GM12878 (cell line): Measurements from ENCODE around the gene NFKBIZ. TPM values are rescaled to one million over a fixed set of nuclear protein-coding genes. Genes with fewer than 3 reads are reported as not detected.
A peak's percentile ranks its signal among the peaks of the same experiment; 100 is the strongest.

Experiments used
- ATF7 ChIP-seq: fragments of 450-650 bp; IDR thresholded peaks from 2 replicates; pipeline ENCODE4 v1.6.1; 2016; ENCODE audit warnings: low read depth, mild to moderate bottlenecking
- BACH1 ChIP-seq: fragments of 450-650 bp; IDR thresholded peaks from 2 replicates; pipeline ENCODE4 v1.6.1; 2017; ENCODE audit warnings: mild to moderate bottlenecking, borderline replicate concordance
- CBFB ChIP-seq: IDR thresholded peaks from 2 replicates; pipeline ENCODE4 v1.6.1; 2016; ENCODE audit warnings: antibody characterized with exemption, low read depth
- MXI1 ChIP-seq: fragments of 150-350 bp; IDR thresholded peaks from 2 replicates; pipeline ENCODE4 v1.6.1; 2011; ENCODE audit warnings: low read depth, mild to moderate bottlenecking, inconsistent platforms, low read length, improper control_type of control experiment
- NFIC ChIP-seq: IDR thresholded peaks from 2 replicates; pipeline ENCODE4 v1.6.1; 2012; ENCODE audit warnings: low read depth, mild to moderate bottlenecking, inconsistent platforms, low read length, moderate library complexity
- PAX5 ChIP-seq: IDR thresholded peaks from 2 replicates; pipeline ENCODE4 v1.6.1; 2011; ENCODE audit warnings: low read depth, low read length, borderline replicate concordance
- POLR2AphosphoS5 ChIP-seq: IDR thresholded peaks from 2 replicates; pipeline ENCODE4 v1.6.1; 2011; ENCODE audit warnings: mild to moderate bottlenecking, low read length, inconsistent platforms
- POU2F2 ChIP-seq: IDR thresholded peaks from 3 replicates; pipeline ENCODE4 v1.6.1; 2011; ENCODE audit warnings: low read depth, mild to moderate bottlenecking, low read length, borderline replicate concordance
- SMAD1 ChIP-seq: fragments of 450-650 bp; IDR thresholded peaks from 2 replicates; pipeline ENCODE4 v1.6.1; 2018; ENCODE audit warnings: mild to moderate bottlenecking, low read depth; ENCODE audit not compliant: partially characterized antibody
- STAT3 ChIP-seq: IDR thresholded peaks from 2 replicates; pipeline ENCODE4 v1.6.1; 2011; ENCODE audit warnings: low read depth, low read length, improper control_type of control experiment
- polyA plus RNA-seq, 11 experiments: library from polyadenylated mRNA; depleted of rRNA in 4 of 11; unstranded in 6 of 11; stranded (reverse) in 5 of 11; fragments of >200 nt; fragmentation: Nextera tagmentation in 4 of 11; fragmentation: Illumina TruSeq in 1 of 11; extraction: Ambion mirVana in 4 of 11; extraction: Trizol in 1 of 11; gene quantifications; 1 replicate in 1 of 11; 2 replicates in 10 of 11; pipeline versions ENCODE4 v1.2.1 to v1.2.3, GENCODE V29; 2011 to 2016; ENCODE audit warnings: inconsistent platforms in 2 of 11, missing spikeins in 2 of 11, low read depth in 1 of 11
- total RNA-seq, 4 experiments: library from RNA; depleted of rRNA in 3 of 4; stranded (reverse); fragments of >200 nt in 3 of 4; fragmentation: Illumina TruSeq in 1 of 4; extraction: Trizol in 1 of 4; gene quantifications; 2 replicates each; pipeline versions ENCODE4 v1.2.1 to v1.2.3, GENCODE V29; 2013 to 2021
- TF ChIP-seq, protein P1 (sequence below): IDR thresholded peaks from 2 replicates; pipeline ENCODE4 v1.6.1; 2012; ENCODE audit warnings: low read length, inconsistent platforms
- TF ChIP-seq, protein P2 (sequence below): fragments of 450-650 bp; IDR thresholded peaks from 2 replicates; pipeline ENCODE4 v1.6.1; 2017; ENCODE audit warnings: low read depth, mild to moderate bottlenecking, moderate library complexity
- TF ChIP-seq, protein P3 (sequence below): IDR thresholded peaks from 2 replicates; pipeline ENCODE4 v1.6.1; 2011; ENCODE audit warnings: borderline replicate concordance, low read depth, mild to moderate bottlenecking, moderate library complexity, low read length; ENCODE audit not compliant: insufficient read depth, poor library complexity, severe bottlenecking

Gene NFKBIZ
- total and polyA plus RNA-seq, 10 of the 15 experiments (the other 5 are each of a cell fraction or from before 2014, with no cell fraction given) = 6.3 to 53.8 (median 17.3) TPM

DNA sequence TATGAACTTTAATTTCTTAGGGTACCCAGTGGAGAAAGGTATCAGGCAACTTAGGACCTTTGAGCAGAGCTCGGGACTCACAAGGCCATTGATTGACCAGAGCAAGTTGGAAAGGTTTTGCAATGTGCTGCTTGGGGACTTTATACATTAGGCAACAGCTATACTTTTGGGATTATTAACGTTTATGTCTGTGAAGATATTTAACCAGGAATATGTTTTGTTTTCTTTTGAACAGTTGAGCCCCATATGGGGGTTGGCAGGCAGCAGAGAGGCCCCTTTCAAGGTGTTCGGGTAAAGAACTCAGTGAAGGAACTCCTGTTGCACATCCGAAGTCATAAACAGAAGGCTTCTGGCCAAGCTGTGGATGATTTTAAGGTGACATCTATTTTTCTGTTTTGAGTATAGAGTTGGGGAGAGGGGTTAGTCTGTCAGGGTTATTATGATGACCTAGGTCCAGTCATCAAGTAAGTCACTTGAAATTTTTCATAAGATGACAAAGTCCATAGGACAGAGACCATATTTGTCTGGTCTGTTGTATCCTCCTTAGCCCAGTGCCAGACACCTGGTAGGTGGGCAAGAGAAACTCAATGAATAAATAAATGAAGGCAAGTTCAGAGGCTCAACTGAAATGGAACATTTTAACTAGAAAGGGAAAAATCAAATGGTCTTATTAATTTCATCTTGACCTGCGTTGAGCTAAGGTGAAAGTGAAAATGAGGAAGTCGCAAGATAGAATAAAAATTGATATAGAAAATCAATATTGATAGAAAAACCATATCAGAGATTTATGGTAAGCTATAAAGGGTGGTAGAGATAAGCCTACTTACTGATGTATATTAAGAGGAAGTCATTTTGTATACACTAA lies 2.8 kb downstream of the NFKBIZ start (continued):
- no peak for TF ChIP-seq MXI1
- TF ChIP-seq, protein P1, sequence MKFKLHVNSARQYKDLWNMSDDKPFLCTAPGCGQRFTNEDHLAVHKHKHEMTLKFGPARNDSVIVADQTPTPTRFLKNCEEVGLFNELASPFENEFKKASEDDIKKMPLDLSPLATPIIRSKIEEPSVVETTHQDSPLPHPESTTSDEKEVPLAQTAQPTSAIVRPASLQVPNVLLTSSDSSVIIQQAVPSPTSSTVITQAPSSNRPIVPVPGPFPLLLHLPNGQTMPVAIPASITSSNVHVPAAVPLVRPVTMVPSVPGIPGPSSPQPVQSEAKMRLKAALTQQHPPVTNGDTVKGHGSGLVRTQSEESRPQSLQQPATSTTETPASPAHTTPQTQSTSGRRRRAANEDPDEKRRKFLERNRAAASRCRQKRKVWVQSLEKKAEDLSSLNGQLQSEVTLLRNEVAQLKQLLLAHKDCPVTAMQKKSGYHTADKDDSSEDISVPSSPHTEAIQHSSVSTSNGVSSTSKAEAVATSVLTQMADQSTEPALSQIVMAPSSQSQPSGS = no peak
- no peak for TF ChIP-seq NFIC
- TF ChIP-seq PAX5 = no peak
- TF ChIP-seq POLR2AphosphoS5 = peak; percentile 81
- no peak for TF ChIP-seq STAT3
- TF ChIP-seq, protein P2, sequence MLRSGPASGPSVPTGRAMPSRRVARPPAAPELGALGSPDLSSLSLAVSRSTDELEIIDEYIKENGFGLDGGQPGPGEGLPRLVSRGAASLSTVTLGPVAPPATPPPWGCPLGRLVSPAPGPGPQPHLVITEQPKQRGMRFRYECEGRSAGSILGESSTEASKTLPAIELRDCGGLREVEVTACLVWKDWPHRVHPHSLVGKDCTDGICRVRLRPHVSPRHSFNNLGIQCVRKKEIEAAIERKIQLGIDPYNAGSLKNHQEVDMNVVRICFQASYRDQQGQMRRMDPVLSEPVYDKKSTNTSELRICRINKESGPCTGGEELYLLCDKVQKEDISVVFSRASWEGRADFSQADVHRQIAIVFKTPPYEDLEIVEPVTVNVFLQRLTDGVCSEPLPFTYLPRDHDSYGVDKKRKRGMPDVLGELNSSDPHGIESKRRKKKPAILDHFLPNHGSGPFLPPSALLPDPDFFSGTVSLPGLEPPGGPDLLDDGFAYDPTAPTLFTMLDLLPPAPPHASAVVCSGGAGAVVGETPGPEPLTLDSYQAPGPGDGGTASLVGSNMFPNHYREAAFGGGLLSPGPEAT = no peak
- no peak for TF ChIP-seq BACH1
- no peak for TF ChIP-seq ATF7
- TF ChIP-seq SMAD1 = no peak
- no peak for TF ChIP-seq POU2F2
- TF ChIP-seq, protein P3, sequence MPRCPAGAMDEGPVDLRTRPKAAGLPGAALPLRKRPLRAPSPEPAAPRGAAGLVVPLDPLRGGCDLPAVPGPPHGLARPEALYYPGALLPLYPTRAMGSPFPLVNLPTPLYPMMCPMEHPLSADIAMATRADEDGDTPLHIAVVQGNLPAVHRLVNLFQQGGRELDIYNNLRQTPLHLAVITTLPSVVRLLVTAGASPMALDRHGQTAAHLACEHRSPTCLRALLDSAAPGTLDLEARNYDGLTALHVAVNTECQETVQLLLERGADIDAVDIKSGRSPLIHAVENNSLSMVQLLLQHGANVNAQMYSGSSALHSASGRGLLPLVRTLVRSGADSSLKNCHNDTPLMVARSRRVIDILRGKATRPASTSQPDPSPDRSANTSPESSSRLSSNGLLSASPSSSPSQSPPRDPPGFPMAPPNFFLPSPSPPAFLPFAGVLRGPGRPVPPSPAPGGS = no peak
- TF ChIP-seq CBFB = no peak
